Mesothelial cell of epicardium (in vitro differentiated cells): ENCODE measurements around the gene BNC2. TPM values are rescaled to one million over a fixed set of nuclear protein-coding genes. Genes with fewer than 3 reads are reported as not detected.

Experiments
- DNase-seq, 2 experiments: peaks; one replicate each; pipeline ENCODE4 v3.0.0; 2021; ENCODE audit warnings: low spot score in 2 of 2; ENCODE audit not compliant: unreplicated experiment in 2 of 2
- H3K27ac Mint-ChIP-seq: 2 replicates; pipeline ENCODE4 v1.8.0; 2021; ENCODE audit warnings: mixed read lengths
- H3K27me3 Mint-ChIP-seq: 2 replicates; pipeline ENCODE4 v1.8.0; 2021; ENCODE audit warnings: low read depth, mixed read lengths
- H3K36me3 Mint-ChIP-seq: 2 replicates; pipeline ENCODE4 v1.8.0; 2021; ENCODE audit warnings: mixed read lengths
- H3K4me1 Mint-ChIP-seq: 2 replicates; pipeline ENCODE4 v1.8.0; 2021; ENCODE audit warnings: mixed read lengths
- H3K4me3 Mint-ChIP-seq: 2 replicates; pipeline ENCODE4 v1.8.0; 2021; ENCODE audit warnings: mild to moderate bottlenecking, moderate library complexity, mixed read lengths
- H3K9me3 Mint-ChIP-seq: 2 replicates; pipeline ENCODE4 v1.8.0; 2021; ENCODE audit warnings: mixed read lengths
- total RNA-seq: library from RNA; stranded (reverse); gene quantifications from 3 replicates; pipeline ENCODE4 v1.2.1, GENCODE V29; 2021
- TF ChIP-seq, protein P1 (sequence below): fragments of 200-600 bp; sonication (generic); IDR thresholded peaks from one replicate; pipeline ENCODE4 v1.5.0; 2021; ENCODE audit warnings: antibody characterized with exemption; ENCODE audit not compliant: unreplicated experiment

The BNC2 gene
- total RNA-seq, 1 donor from 2014 or later, result 45.1 TPM

DNA sequence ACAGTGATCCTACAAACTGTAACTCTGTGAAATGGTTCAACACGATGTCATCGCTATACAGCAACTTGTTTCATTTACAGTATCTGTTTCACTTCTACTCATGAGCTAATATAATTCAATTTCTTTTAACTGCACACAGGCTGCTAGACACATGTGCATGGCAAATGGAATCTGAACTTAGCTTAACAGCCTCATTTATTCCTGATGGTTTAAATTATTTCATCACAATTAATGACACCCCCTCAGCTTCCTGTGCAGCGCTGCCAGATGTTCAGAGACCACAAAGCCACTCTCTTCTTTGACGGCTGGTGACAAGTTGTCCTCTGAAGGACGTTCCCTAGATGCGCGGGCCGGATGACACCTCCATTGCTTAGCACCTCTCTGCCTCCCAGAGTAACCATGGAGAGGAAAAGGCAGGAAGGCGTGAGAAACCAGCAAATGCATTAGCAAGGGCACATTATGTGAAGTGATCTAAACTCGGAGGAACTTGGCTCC, 191.1 kb downstream of the BNC2 start:
- no peaks in the 10 kb centered on the region for H3K27me3 Mint-ChIP-seq
- H3K27ac Mint-ChIP-seq, result no peak overlapping the region

DNA sequence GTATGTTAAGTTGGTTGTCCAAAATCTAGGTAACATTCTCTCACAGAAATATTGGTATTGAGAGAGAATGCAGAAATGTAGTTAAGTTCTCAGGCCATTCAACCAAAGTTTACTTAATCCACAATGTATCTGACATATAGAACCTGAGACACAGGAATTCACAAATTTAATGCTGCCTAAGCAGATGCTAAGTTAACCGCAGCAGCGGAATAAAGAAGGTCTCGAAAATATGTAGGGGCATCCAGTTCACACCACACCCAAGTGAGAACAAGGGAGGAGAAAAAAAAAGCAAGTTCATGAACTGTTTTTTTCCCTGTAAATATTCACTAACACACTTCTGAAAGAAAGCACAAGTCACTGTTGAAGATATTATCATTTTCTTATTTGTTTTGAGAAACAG, 194.0 kb downstream of the BNC2 start:
- Mint-ChIP-seq H3K4me3 (no peak overlapping the region), H3K4me1 (peaks cover 33% of the 10 kb centered on the region), H3K27ac (no peak overlapping the region), H3K27me3 (no peaks in the 10 kb centered on the region), H3K9me3 (no peaks in the 10 kb centered on the region), H3K36me3 (no peaks in the 10 kb centered on the region)
- TF ChIP-seq, protein P1, sequence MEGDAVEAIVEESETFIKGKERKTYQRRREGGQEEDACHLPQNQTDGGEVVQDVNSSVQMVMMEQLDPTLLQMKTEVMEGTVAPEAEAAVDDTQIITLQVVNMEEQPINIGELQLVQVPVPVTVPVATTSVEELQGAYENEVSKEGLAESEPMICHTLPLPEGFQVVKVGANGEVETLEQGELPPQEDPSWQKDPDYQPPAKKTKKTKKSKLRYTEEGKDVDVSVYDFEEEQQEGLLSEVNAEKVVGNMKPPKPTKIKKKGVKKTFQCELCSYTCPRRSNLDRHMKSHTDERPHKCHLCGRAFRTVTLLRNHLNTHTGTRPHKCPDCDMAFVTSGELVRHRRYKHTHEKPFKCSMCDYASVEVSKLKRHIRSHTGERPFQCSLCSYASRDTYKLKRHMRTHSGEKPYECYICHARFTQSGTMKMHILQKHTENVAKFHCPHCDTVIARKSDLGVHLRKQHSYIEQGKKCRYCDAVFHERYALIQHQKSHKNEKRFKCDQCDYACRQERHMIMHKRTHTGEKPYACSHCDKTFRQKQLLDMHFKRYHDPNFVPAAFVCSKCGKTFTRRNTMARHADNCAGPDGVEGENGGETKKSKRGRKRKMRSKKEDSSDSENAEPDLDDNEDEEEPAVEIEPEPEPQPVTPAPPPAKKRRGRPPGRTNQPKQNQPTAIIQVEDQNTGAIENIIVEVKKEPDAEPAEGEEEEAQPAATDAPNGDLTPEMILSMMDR, result no peak
- no peak for DNase-seq

More for the DNA sequence above, 191.1 kb downstream of the BNC2 start:
- Mint-ChIP-seq H3K4me3 (no peak overlapping the region), H3K9me3 (no peaks in the 10 kb centered on the region), H3K4me1 (peaks cover 22% of the 10 kb centered on the region), H3K36me3 (no peaks in the 10 kb centered on the region)
- no peak for DNase-seq
- TF ChIP-seq, protein P1, result no peak

- Mint-ChIP-seq H3K9me3 (no peaks in the 10 kb centered on the region), H3K4me1 (peaks cover 23% of the 10 kb centered on the region), H3K27me3 (no peaks in the 10 kb centered on the region), H3K36me3 (no peaks in the 10 kb centered on the region), H3K4me3 (no peak overlapping the region), H3K27ac (no peak overlapping the region)
- DNase-seq, result no peak
- TF ChIP-seq, protein P1, result no peak
These were observed 195.3 kb downstream of the BNC2 start for GRCh38 chr9:16675131-16675530.

- no peaks in the 10 kb centered on the region for H3K27me3 Mint-ChIP-seq
- no peaks in the 10 kb centered on the region for H3K9me3 Mint-ChIP-seq
- DNase-seq, result no peak
- H3K4me3 Mint-ChIP-seq, result no peak overlapping the region
- no peaks in the 10 kb centered on the region for H3K36me3 Mint-ChIP-seq
- TF ChIP-seq, protein P1, result no peak
- peaks cover 22% of the 10 kb centered on the region for H3K4me1 Mint-ChIP-seq
- H3K27ac Mint-ChIP-seq, result no peak overlapping the region
These were observed 197.3 kb downstream of the BNC2 start for GRCh38 chr9:16673171-16673570.

- H3K9me3 Mint-ChIP-seq, result no peaks in the 10 kb centered on the region
- TF ChIP-seq, protein P1, result no peak
- H3K36me3 Mint-ChIP-seq, result no peaks in the 10 kb centered on the region
- peaks cover 22% of the 10 kb centered on the region for H3K4me1 Mint-ChIP-seq
- DNase-seq, result no peak
- H3K27ac Mint-ChIP-seq, result peak overlapping the region; percentile 5
- no peak overlapping the region for H3K4me3 Mint-ChIP-seq
- H3K27me3 Mint-ChIP-seq, result no peaks in the 10 kb centered on the region
These were observed 198.0 kb downstream of the BNC2 start for GRCh38 chr9:16672501-16672900.
